ENCODE measurements around the gene SCML1.

DNA sequence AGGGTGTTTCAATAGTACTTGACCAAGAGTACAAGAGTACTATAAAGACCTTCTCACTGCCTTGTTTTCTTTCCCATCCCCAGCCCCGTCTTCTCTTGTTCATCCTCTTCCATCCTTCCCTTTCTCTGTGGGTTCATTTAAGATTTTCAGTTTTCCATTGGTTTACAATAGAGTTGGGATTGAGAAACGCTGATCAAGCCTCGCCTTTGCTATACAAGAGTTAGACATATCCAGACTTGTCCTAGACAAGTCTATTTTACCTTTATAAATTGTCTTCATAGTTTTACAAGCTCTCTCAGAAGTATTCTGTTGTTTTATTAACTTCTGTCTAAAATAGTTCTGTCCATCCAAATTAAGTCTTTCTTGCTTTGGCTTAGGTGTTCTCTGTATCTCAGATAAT lies 29.6 kb upstream of the SCML1 start:
- TF ChIP-seq, protein P1, sequence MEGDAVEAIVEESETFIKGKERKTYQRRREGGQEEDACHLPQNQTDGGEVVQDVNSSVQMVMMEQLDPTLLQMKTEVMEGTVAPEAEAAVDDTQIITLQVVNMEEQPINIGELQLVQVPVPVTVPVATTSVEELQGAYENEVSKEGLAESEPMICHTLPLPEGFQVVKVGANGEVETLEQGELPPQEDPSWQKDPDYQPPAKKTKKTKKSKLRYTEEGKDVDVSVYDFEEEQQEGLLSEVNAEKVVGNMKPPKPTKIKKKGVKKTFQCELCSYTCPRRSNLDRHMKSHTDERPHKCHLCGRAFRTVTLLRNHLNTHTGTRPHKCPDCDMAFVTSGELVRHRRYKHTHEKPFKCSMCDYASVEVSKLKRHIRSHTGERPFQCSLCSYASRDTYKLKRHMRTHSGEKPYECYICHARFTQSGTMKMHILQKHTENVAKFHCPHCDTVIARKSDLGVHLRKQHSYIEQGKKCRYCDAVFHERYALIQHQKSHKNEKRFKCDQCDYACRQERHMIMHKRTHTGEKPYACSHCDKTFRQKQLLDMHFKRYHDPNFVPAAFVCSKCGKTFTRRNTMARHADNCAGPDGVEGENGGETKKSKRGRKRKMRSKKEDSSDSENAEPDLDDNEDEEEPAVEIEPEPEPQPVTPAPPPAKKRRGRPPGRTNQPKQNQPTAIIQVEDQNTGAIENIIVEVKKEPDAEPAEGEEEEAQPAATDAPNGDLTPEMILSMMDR (conservative IDR thresholded peaks at IDR 0.05; ENCODE audit: low read depth, low read length), result no peak
- no peak for TF ChIP-seq EZH2 (IDR thresholded peaks at IDR 0.05; ENCODE audit: borderline replicate concordance, low read depth, low read length, poor library complexity, severe bottlenecking)
